ENCODE data around the gene RPS14. TPM values are rescaled to one million over a fixed set of nuclear protein-coding genes. Genes with fewer than 3 reads are reported as not detected.
"Not testable (repeated sequence)": the region's sequence is repeated elsewhere in the genome, so short reads cannot be mapped to it uniquely, and the experiment has no call there.

The RPS14 gene
- total RNA-seq, 1 experiment from 2014 or later = 3,040 TPM

DNA sequence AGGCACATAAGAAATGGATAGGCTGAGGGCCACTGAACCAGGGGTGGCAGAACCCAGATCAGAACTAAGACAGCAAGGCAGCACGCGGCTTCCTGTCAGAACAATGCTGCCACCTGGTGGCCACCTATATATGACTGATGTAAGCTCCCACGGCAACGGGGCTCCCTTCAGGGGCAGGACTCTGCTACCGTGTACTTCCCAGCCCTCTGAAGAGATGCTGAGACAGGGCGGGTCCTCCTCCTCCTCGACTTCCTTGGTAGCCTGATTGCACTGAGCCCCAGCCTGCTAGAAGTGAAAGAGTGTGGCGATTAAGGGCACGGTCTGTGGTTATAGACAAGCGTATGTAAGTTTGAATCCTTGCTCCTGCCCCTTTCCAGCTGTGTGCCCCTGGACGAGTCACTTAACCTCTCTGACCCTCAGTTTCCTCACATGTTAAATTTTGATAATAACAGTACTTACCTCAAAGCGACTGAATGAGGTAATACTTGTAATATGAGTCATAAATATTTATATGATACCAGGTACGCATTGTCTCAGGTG lies 13.3 kb downstream of the RPS14 start:
- H3K4me1 ChIP-seq (ENCODE audit: low read length) = peaks cover 9% of the 10 kb centered on the region
- no peak overlapping the region for H3K9ac ChIP-seq (ENCODE audit: low read length)
- DNase-seq = peak; percentile 96
- H3K4me2 ChIP-seq (ENCODE audit: low read depth, low read length, poor library complexity, severe bottlenecking) = peak overlapping the region; percentile 30
- H3K4me3 ChIP-seq (ENCODE audit: low read length) = no peak overlapping the region
- H3K9me3 ChIP-seq (ENCODE audit: low read length) = no peaks in the 10 kb centered on the region
- H3K27ac ChIP-seq (ENCODE audit: low read length) = no peak overlapping the region
- H4K20me1 ChIP-seq (ENCODE audit: insufficient read depth, low read depth, low read length) = no peaks in the 10 kb centered on the region
- no peaks in the 10 kb centered on the region for H3K9me2 ChIP-seq (replicated peaks; ENCODE audit: insufficient read depth, low read length)
- H2AFZ ChIP-seq (ENCODE audit: low read length) = peak overlapping the region; percentile 59; the same call in 1 of the 2 replicates
- no peaks in the 10 kb centered on the region for H3K36me3 ChIP-seq (ENCODE audit: insufficient read depth, low read length)
- no peaks in the 10 kb centered on the region for H3K79me2 ChIP-seq (ENCODE audit: low read length)
- H3K27me3 ChIP-seq (ENCODE audit: low read length) = no peaks in the 10 kb centered on the region

DNA sequence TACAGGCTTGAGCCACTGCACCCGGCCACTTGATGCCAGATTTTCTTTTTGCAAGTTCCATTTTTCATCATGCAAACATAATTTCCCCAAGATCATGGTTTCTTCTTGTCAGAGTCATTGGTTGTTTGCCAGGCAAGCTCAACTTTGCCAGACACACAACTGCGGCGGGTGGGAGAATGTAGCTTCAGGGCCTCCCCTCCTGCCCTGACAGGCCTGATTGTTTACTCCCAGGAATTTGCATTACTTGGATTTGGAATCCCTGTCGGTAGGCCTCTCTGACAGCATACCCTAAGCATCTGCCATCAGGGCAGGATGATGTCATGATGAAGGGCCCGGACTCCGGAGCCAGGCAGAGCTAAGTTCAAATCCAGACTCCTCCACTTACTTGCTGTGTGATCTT lies 15.1 kb downstream of the RPS14 start:
- Histone ChIP-seq H3K9me3 (ENCODE audit: low read length) (no peaks in the 10 kb centered on the region), H3K4me2 (ENCODE audit: low read depth, low read length, poor library complexity, severe bottlenecking) (no peak overlapping the region), H3K36me3 (ENCODE audit: insufficient read depth, low read length) (no peaks in the 10 kb centered on the region), H3K79me2 (ENCODE audit: low read length) (no peaks in the 10 kb centered on the region), H3K9ac (ENCODE audit: low read length) (no peak overlapping the region), H3K9me2 (replicated peaks; ENCODE audit: insufficient read depth, low read length) (no peaks in the 10 kb centered on the region), H3K4me1 (ENCODE audit: low read length) (peaks cover 12% of the 10 kb centered on the region), H3K27me3 (ENCODE audit: low read length) (no peaks in the 10 kb centered on the region), H4K20me1 (ENCODE audit: insufficient read depth, low read depth, low read length) (no peaks in the 10 kb centered on the region), H3K27ac (ENCODE audit: low read length) (no peak overlapping the region), H2AFZ (ENCODE audit: low read length) (no peak overlapping the region), H3K4me3 (ENCODE audit: low read length) (no peak overlapping the region)
- no peak for DNase-seq

GRCh38 chr5:150431574-150431973 lies 18.0 kb downstream of the RPS14 start:
- H2AFZ ChIP-seq (ENCODE audit: low read length) = no peak overlapping the region
- no peaks in the 10 kb centered on the region for H3K79me2 ChIP-seq (ENCODE audit: low read length)
- DNase-seq = no peak
- no peak overlapping the region for H3K9ac ChIP-seq (ENCODE audit: low read length)
- H3K4me1 ChIP-seq (ENCODE audit: low read length) = peaks cover 14% of the 10 kb centered on the region
- H3K9me2 ChIP-seq (replicated peaks; ENCODE audit: insufficient read depth, low read length) = no peaks in the 10 kb centered on the region
- no peaks in the 10 kb centered on the region for H3K27me3 ChIP-seq (ENCODE audit: low read length)
- H3K27ac ChIP-seq (ENCODE audit: low read length) = no peak overlapping the region
- no peaks in the 10 kb centered on the region for H4K20me1 ChIP-seq (ENCODE audit: insufficient read depth, low read depth, low read length)
- no peaks in the 10 kb centered on the region for H3K36me3 ChIP-seq (ENCODE audit: insufficient read depth, low read length)
- no peaks in the 10 kb centered on the region for H3K9me3 ChIP-seq (ENCODE audit: low read length)
- no peak overlapping the region for H3K4me2 ChIP-seq (ENCODE audit: low read depth, low read length, poor library complexity, severe bottlenecking)
- no peak overlapping the region for H3K4me3 ChIP-seq (ENCODE audit: low read length)

DNA sequence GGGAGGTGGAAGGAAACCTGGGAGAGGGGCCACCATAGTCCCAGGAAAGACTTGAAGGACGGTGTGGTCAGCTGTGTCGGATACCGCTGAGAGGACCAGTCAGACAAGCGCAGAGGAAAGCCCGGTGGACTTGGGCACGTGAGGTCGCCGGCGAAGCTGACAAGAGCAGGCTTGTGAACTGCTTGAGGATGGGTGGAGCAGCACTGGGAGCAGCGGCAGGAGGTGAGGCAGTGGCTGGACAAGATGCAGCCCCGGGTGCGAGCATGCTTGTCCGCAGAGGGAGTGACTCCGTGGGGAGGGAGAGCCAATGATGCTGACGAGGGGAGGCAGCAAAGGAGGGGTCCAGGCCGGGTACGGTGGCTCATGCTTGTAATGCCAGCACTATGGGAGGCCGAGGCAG lies 18.5 kb downstream of the RPS14 start:
- no peak overlapping the region for H3K9ac ChIP-seq (ENCODE audit: low read length)
- H3K79me2 ChIP-seq (ENCODE audit: low read length) = no peaks in the 10 kb centered on the region
- H3K4me1 ChIP-seq (ENCODE audit: low read length) = peaks cover 9% of the 10 kb centered on the region
- H3K36me3 ChIP-seq (ENCODE audit: insufficient read depth, low read length) = no peaks in the 10 kb centered on the region
- DNase-seq = no peak
- no peaks in the 10 kb centered on the region for H3K9me2 ChIP-seq (replicated peaks; ENCODE audit: insufficient read depth, low read length)
- H3K27ac ChIP-seq (ENCODE audit: low read length) = no peak overlapping the region
- H3K27me3 ChIP-seq (ENCODE audit: low read length) = no peaks in the 10 kb centered on the region
- H4K20me1 ChIP-seq (ENCODE audit: insufficient read depth, low read depth, low read length) = no peaks in the 10 kb centered on the region
- H2AFZ ChIP-seq (ENCODE audit: low read length) = no peak overlapping the region
- H3K9me3 ChIP-seq (ENCODE audit: low read length) = no peaks in the 10 kb centered on the region
- no peak overlapping the region for H3K4me3 ChIP-seq (ENCODE audit: low read length)
- H3K4me2 ChIP-seq (ENCODE audit: low read depth, low read length, poor library complexity, severe bottlenecking) = no peak overlapping the region

DNA sequence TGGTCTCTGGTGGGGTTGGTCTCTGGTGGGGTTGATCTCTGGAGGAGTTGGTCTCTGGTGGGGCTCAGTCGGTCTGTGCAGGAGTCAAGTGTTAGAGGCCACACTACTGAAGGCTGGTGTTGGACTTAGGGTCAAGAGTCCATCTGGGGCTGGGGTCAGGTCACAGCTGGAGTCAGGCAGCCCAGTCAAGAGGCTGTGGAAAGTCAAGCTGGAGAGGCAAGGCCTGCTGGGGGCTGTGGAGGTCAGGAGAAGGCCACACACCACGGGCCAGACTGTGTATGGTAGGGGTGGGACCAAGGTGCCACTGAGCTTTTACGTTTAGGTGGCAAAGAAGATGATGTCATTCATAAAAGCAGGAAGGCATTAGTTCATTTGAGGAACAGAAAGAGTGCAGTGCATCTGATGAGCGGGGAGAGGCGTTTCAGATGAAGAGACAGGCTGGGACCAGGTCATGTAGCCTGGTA lies 20.1 kb downstream of the RPS14 start:
- Histone ChIP-seq H3K4me1 (ENCODE audit: low read length) (peaks cover 5% of the 10 kb centered on the region), H3K9ac (ENCODE audit: low read length) (no peak overlapping the region)

GRCh38 chr5:150428978-150429377 lies 20.6 kb downstream of the RPS14 start:
- no peak for DNase-seq
- Histone ChIP-seq H4K20me1 (ENCODE audit: insufficient read depth, low read depth, low read length) (no peaks in the 10 kb centered on the region), H3K36me3 (ENCODE audit: insufficient read depth, low read length) (no peaks in the 10 kb centered on the region), H3K4me1 (ENCODE audit: low read length) (peaks cover 5% of the 10 kb centered on the region), H3K9ac (ENCODE audit: low read length) (no peak overlapping the region), H3K79me2 (ENCODE audit: low read length) (no peaks in the 10 kb centered on the region), H3K4me2 (ENCODE audit: low read depth, low read length, poor library complexity, severe bottlenecking) (no peak overlapping the region), H3K9me3 (ENCODE audit: low read length) (no peaks in the 10 kb centered on the region), H3K27ac (ENCODE audit: low read length) (no peak overlapping the region), H3K9me2 (replicated peaks; ENCODE audit: insufficient read depth, low read length) (no peaks in the 10 kb centered on the region), H2AFZ (ENCODE audit: low read length) (no peak overlapping the region), H3K27me3 (ENCODE audit: low read length) (no peaks in the 10 kb centered on the region), H3K4me3 (ENCODE audit: low read length) (no peak overlapping the region)

More for the DNA sequence above, 20.1 kb downstream of the RPS14 start:
- H3K4me3 ChIP-seq (ENCODE audit: low read length) = no peak overlapping the region
- H3K9me2 ChIP-seq (replicated peaks; ENCODE audit: insufficient read depth, low read length) = no peaks in the 10 kb centered on the region
- no peak overlapping the region for H3K4me2 ChIP-seq (ENCODE audit: low read depth, low read length, poor library complexity, severe bottlenecking)
- H3K27me3 ChIP-seq (ENCODE audit: low read length) = no peaks in the 10 kb centered on the region
- H3K79me2 ChIP-seq (ENCODE audit: low read length) = no peaks in the 10 kb centered on the region
- H4K20me1 ChIP-seq (ENCODE audit: insufficient read depth, low read depth, low read length) = no peaks in the 10 kb centered on the region
- peak; percentile 74 for DNase-seq
- H3K36me3 ChIP-seq (ENCODE audit: insufficient read depth, low read length) = no peaks in the 10 kb centered on the region
- no peak overlapping the region for H2AFZ ChIP-seq (ENCODE audit: low read length)
- no peaks in the 10 kb centered on the region for H3K9me3 ChIP-seq (ENCODE audit: low read length)
- no peak overlapping the region for H3K27ac ChIP-seq (ENCODE audit: low read length)

GRCh38 chr5:150428106-150428876 lies 21.2 kb downstream of the RPS14 start:
- Histone ChIP-seq H3K36me3 (ENCODE audit: insufficient read depth, low read length) (no peaks in the 10 kb centered on the region), H3K4me1 (ENCODE audit: low read length) (peaks cover 5% of the 10 kb centered on the region), H3K4me2 (ENCODE audit: low read depth, low read length, poor library complexity, severe bottlenecking) (no peak overlapping the region), H3K9ac (ENCODE audit: low read length) (no peak overlapping the region), H3K4me3 (ENCODE audit: low read length) (no peak overlapping the region), H3K27me3 (ENCODE audit: low read length) (no peaks in the 10 kb centered on the region), H3K9me3 (ENCODE audit: low read length) (no peaks in the 10 kb centered on the region), H2AFZ (ENCODE audit: low read length) (no peak overlapping the region), H3K9me2 (replicated peaks; ENCODE audit: insufficient read depth, low read length) (no peaks in the 10 kb centered on the region), H3K79me2 (ENCODE audit: low read length) (no peaks in the 10 kb centered on the region), H4K20me1 (ENCODE audit: insufficient read depth, low read depth, low read length) (no peaks in the 10 kb centered on the region), H3K27ac (ENCODE audit: low read length) (no peak overlapping the region)
- no peak for DNase-seq

DNA sequence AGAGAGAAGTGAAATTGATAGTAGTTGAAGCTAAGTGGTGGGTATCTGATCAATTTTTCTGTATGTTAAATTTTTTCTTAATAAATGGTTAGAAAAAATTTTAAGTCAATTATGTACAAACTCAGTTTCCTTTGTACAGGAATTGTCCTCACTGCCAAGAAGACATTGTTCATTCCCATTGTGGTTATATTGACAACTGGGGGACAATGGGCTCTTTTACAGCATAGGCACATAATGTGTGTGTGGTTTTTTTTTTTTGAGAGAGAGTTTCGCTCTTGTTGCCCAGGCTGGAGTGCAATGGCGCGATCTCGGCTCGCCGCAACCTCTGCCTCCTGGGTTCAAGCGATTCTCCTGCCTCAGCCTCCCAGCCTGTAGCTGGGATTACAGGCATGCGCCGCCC lies 23.4 kb downstream of the RPS14 start:
- H3K27ac ChIP-seq (ENCODE audit: low read length); H2AFZ ChIP-seq (ENCODE audit: low read length); H4K20me1 ChIP-seq (ENCODE audit: insufficient read depth, low read depth, low read length); H3K79me2 ChIP-seq (ENCODE audit: low read length); H3K9me2 ChIP-seq (replicated peaks; ENCODE audit: insufficient read depth, low read length); H3K27me3 ChIP-seq (ENCODE audit: low read length); H3K36me3 ChIP-seq (ENCODE audit: insufficient read depth, low read length); H3K9ac ChIP-seq (ENCODE audit: low read length); H3K4me3 ChIP-seq (ENCODE audit: low read length); H3K4me2 ChIP-seq (ENCODE audit: low read depth, low read length, poor library complexity, severe bottlenecking); H3K9me3 ChIP-seq (ENCODE audit: low read length); DNase-seq; H3K4me1 ChIP-seq (ENCODE audit: low read length): not testable (repeated sequence)

Measured in Karpas-422 (cell line).